HG03139 (cell line): ENCODE measurements around the gene AFAP1.

Source experiments
- ATAC-seq: cut with Tn5 transposase; IDR thresholded peaks from one replicate; pipeline ENCODE4 v1.9.1; 2021; ENCODE audit not compliant: unreplicated experiment

Gene AFAP1

GRCh38 chr4:7746351-7747061 is 193.2 kb downstream of the AFAP1 start:
- ATAC-seq, result no peak

- ATAC-seq, result no peak
Measured at GRCh38 chr4:7745301-7745885, 194.3 kb downstream of the AFAP1 start.

DNA sequence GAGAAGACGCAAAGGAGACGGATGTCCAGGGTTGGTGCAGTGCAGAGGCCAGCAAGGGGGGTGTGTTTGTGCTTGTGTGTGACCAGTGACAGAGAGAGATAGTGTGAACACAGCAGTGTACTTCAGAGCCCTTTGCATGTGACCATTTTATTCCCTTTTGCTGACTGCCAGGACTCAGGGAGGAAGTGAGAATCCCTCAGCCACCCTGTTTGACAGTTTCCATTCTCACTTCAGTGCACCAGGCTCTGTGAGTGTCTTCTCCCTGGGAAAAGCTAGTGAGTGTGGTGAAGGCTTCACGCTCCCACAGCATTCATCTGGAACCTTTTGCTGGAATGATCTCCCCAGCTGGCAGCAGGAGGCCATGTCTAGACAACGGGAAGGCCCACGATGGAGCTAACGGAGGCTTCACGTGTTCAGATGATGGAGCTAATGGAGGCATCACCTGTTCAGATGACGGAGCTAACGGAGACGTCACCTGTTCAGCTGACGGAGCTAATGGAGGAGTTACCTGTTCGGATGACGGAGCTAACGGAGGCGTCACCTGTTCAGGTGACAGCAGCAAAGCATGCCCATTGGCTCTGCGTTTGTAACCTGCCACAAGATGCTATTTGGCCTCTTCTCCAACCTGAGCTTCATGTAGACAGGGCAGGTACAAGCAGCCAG is 195.4 kb downstream of the AFAP1 start:
- no peak for ATAC-seq

GRCh38 chr4:7742807-7743280 is 196.8 kb downstream of the AFAP1 start:
- no peak for ATAC-seq

GRCh38 chr4:7741946-7742806 is 197.5 kb downstream of the AFAP1 start:
- ATAC-seq, result no peak

- ATAC-seq, result no peak
Measured at GRCh38 chr4:7740866-7741525, 198.7 kb downstream of the AFAP1 start.

- no peak for ATAC-seq
Measured at GRCh38 chr4:7739918-7740865, 199.5 kb downstream of the AFAP1 start.

DNA sequence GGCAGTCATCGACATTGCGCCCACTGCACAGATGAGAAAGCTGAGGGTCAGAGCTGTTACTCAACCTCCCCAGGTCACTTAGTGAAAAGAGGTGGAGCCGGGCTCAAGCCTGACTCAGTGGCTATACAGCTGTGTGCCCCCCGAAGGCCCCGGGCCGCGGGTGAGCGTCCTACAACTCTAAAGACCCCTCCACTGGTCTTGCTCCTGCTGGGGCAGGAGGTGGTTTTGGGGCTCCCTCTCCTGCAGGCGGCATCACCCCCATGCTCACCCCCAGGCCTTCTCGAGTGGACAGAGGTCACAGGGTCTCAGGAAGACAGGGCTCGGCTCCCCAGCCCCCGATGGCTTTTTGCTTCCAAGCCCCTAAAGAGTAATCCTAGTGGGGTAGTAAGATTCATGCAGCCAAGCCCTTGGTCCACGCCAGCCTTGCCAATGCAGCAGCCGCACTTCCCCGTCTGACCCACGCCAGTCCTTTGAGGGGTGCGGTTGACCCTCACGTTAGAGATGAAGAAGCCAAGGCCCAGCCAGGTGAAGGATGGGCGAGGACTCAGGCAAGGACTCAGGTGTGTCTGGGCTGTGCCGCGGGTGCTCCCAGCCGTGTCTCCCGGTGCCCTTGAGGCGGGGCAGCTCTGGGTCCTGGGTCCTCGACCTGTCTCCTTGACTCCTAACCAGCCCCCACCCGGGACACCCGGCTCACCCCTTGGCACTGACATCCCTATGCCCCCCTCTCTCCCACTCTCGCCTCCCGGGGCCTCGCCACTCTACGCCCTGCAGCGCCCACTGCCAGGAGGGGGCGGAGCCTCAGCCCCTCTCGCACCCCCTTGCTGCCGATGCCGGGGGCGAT is 200.4 kb downstream of the AFAP1 start:
- no peak for ATAC-seq

DNA sequence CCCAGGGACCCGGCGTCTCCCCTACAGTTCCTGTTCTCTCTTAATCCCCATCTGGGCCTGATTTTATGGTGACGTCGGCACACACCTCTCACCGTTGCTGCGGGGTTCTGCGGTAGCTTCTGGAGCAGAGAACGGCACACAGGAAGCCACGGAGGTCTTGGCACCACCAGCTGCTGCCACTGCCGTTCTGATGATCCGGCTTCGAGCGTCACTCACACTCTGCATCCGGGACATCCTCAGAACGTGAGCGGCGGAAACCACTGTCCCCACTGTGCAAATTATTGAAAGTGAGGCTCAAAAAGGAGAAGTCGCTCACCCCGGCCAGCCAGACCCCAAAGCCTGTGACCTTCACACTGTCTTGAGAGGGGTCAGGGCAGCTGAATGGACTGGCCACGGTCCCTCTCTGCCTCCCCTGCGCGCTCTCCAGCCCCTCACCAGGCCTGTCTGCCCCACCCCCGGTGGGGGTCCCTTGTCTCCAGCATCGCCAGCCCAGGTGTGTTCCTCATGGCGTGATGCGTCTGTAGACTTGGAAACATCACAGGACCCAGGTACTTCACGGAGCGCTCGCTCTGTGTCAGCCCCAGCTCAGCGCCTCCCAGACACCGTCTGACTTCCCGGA is 201.1 kb downstream of the AFAP1 start:
- ATAC-seq, result no peak

- no peak for ATAC-seq
Measured at GRCh38 chr4:7737752-7738457, 201.8 kb downstream of the AFAP1 start.

DNA sequence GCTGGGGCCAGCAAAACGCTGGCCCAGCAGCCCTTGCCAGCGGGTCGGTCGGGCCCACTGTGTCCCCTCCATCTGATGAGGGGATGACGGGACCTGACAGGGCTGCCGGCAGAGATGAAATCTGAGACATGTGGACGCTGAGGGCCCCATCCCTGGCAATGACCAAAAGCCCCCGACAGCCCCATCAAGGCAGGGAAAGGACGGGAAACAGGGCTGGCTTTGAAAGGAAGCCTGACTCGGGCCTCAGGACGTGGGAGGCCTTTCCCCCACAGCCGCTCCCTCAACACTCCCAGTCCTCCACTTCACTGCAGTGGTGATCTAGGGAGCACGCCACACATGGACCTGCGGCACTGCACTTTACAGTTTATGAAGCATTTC is 202.4 kb downstream of the AFAP1 start:
- no peak for ATAC-seq

- ATAC-seq, result no peak
Measured at GRCh38 chr4:7736436-7737267, 203.0 kb downstream of the AFAP1 start.

DNA sequence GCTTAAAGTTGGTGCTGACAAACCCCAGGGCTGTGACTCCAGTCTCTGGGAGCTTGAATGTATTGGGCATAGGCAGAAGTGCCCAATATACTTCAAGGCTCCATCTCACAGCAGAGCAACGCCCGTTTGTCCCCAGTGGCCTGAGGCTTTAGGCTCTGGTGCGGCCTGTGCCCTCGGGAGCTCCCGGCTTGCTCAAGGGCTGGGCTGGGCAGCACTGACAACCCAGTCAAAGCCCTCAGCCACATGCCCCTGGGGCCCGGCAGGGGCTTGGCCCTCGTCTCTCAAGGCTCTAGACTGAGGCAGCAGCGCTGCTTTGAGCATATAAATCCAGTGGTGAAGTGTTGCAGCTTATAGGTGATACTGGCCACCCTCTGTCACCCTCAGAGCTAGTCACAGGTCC is 203.7 kb downstream of the AFAP1 start:
- no peak for ATAC-seq

- ATAC-seq, result no peak
Measured at GRCh38 chr4:7735395-7735794, 204.3 kb downstream of the AFAP1 start.

- ATAC-seq, result no peak
Measured at GRCh38 chr4:7734651-7735260, 204.9 kb downstream of the AFAP1 start.
